CD1c-positive myeloid dendritic cell (primary cell): Measurements from ENCODE around the gene EPB41L5.
A peak's percentile ranks its signal among the peaks of the same experiment; 100 is the strongest.
"Not testable (repeated sequence)": the region's sequence is repeated elsewhere in the genome, so short reads cannot be mapped to it uniquely, and the experiment has no call there.

Source experiments
- DNase-seq: peaks from one replicate; pipeline ENCODE4 v3.0.0-alpha.2; 2016; ENCODE audit errors: extremely low spot score

The EPB41L5 gene

DNA sequence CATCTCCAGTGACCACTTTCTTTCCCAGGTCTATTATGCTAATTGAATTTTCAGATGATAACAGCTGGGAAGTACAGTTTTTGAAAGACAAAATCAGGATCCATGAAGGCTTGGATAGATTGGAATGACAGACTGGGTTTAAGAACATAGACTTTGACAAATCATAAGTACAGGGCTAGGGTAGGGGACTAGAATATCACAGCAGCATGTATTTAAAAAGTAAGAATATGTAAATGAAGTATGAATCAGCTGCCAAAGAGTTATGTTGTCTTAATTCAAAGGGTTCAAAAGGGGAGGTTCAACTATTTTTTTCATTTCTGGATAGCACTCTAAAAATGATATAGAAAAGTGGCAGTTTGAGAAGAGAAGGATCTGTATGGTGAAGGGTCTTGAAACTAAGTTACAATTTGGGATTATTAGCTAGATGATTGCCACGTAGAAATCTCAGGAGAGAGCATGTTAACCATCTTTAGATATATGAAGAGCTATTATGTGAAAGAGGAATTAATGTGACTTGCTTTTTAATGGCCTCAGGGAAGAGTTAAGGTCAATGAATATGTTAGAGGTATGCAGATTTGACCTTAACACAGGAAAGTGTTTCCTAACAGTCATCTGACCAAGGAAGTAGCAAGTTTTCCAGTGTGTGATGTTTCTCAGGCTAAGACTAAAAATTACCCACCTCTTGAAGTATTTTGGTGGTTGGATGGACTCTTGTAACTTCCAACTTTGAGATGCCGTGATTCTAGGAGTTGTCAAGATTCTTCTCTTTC, 128.6 kb downstream of the EPB41L5 start:
- DNase-seq: no peak

DNA sequence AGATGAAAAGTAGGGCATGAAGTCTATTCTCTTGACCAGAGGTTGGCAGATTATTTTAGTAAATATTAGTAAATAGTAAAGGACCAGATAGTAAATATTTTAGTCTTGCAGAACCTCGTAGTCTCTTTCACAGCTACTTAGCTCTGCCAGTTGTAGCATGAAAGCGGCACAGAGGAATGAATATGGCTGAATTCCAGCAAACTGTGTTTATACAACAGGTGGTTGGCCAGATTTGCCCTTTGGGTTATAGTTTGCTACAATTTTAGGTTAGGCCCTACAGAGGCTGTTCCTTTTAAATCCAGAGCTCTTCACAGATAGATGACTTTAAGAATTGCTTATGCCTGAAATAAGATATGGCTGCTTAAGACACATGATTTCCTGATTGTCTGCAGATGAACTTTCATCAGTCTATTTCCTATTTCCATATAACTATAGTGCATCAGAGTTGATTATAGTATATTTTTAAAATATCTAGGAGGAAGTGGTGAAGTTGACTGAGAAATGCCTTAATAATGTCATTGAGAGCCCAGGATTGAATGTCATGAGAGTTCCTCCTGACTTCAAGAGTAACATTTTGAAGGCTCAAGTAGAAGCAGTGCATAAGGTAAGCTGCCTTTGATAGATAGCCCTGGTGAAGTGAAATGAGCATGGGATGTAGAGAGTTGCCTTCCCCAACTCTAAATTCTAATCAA, 129.8 kb downstream of the EPB41L5 start:
- no peak for DNase-seq

DNA sequence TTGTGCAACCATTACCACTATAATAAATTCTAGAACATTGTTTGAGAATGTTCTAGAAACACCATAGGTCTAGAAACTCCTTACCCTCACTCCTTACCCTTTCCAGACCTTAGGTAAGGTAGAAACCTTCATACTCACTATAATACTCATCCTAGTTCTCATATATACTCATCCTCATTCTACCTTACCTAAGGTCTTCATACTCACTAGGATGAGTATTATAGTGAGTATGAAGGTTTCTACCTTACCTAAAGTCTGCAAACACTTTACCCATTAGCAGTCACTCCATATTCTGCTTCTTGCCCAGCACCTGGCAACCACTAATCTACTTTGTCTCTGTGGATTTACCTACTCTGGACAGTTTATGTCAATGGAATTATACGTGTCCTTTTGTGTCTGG, 135.4 kb downstream of the EPB41L5 start:
- DNase-seq: no peak

DNA sequence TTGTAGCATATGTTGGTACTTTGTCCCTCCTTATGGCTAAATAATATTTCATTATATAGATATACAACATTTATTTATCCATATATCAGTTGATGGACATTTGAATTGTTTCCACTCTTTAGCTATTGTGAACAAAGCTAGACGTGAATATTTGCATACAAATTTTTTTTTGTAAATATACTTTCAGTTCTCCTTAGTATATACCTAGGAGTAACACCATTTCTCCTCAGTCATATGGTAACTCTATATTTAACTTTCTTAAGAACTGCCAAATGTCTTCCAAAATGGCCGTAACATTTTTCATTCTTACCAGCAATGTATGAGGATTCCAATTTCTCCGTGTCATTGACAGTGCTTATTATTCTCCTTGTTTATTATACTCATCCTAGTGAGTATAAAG, 135.8 kb downstream of the EPB41L5 start:
- no peak for DNase-seq

DNA sequence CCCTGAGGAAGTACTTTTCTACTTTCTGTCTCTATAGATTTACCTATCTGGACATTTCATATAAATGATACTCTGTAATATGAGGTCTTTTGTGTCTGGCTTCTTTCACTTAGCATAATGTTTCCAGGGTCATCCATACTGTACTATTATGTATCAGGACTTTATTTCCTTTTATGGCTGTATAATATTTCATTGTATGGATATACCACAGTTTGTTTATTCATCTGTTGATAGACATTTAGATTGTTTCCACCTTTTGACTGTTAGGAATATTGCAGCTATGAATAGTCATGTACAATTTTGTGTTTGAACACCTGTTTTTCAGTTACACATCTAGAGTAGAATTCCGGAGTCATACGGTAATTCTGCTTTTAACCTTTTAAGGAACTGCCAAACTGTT, 136.5 kb downstream of the EPB41L5 start:
- DNase-seq: no peak

DNA sequence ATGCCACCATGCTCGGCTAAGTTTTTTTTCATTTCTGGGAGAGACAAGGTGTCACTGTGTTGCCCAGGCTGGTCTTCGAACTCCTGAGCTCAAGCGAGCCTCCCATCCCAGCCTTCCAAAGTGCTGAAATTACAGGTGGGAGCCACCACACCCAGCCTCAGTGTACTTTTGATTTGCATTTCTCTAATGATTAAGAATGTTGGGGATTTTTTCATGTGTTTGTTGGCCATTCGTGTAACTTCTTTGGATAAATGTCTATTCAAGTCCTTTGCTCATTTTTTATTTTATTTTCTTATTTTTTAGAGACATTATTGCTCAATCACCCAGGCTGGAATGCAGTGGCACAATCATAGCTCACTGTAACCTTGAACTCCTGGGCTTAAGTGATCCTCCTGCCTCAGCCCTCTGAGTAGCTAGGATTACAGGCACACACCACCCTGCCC, 137.2 kb downstream of the EPB41L5 start:
- DNase-seq: no peak

DNA sequence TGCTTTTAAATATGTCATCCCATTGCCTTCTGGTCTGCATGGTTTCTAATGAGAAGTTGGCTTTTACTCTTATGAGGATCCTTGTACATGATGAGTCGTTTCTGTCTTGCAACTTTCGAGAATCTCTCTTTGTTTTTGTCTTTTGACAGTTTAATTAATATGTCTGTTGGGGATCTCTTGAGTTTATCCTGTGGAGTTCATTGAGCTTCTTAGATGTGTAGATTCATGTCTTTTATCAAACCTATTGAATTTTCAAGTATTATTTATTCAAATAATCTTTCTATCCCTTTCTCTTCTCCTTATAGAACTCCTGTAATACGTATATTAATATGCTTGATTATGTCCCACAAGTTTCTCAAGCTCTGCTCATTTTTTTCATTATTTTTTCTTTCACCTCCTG, 142.4 kb downstream of the EPB41L5 start:
- no peak for DNase-seq

DNA sequence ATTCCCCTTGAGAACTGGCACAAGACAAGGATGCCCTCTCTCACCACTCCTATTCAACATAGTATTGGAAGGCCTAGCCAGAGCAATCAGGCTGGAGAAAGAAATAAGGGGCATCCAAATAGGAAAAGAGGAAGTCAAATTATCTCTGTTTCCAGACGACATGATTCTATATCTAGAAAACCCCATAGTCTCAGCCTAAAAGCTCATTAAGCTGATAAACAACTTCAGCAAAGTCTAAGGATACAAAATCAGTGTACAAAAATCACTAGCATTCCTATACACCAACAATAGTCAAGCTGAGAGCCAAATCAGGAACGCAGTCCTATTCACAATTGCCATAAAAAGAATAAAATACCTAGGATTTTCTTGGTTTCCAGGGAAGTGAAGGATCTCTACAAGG, 145.8 kb downstream of the EPB41L5 start:
- DNase-seq: not testable (repeated sequence)

DNA sequence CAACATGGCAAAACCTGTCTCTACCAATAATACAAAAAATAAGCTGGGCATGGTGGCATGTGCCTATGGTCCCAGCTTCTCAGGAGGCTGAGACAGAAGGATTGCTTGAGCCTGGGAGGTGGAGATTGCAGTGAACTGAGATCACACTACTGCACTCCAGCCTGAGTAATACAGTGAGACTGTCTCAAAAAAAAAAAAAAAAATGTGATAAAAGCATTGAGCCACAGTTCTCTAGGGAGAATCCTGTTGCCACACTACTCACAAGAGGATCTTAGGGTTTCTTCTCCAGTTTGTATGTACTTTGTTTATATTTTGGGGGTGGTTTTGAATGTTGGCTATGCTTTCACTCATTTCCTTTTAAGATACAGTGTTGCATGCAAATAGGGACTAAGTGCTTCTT, 148.3 kb downstream of the EPB41L5 start:
- no peak for DNase-seq

DNA sequence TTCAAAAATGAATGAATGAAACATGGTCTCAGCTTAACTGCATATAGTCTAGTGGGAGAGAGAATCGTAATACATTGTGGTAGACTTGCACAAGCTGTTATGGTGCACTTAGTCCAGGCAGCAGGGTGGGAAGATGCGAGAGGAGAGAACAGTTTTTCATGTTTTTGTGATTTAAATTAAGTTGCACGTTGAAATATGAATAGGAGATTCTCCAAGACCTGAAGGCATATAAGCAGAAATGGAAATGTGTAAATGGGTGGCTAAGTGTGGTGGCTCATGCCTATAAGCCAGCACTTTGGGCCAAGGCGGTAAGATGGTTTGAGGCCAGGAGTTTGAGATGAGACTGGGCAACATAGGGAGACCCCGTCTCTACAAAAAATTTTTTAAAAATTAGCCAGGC, 149.8 kb downstream of the EPB41L5 start:
- DNase-seq: no peak

DNA sequence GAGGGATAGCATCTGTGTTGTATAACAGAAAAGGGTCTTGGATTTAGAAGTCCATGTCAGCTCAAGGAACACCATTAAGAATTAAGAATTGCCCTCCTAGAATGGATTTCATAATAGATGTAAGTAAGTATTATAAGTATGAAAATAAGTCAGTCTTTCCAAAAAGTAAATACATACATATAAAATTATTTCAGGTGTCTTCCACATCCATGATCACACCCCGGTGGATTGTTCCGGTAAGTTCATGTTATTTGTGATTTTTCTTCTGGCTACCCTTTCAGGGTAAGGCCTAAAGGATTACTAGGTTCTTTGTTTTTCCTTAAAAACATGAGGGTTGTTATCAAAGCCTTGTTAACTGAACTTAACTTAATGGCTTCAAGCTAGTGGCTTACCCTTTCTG, 154.4 kb downstream of the EPB41L5 start:
- DNase-seq: no peak

DNA sequence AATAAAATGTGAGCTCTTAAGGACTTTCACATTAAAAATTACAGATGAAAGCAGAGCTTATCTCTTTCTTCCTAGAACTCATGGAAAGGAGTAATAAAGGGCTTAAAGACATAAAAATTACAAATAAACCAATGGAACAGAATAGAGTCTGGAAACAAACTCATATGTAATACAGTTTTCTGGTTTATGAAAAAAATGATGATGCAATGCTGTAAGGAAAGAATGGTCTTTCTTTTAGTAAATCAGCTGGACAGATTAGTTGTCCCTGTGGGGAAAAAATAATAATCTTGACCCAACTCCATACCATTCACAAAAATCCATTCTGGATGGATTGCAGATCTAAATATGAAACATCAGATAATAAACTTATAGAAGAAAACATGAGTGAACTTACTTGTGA, 156.1 kb downstream of the EPB41L5 start:
- no peak for DNase-seq

DNA sequence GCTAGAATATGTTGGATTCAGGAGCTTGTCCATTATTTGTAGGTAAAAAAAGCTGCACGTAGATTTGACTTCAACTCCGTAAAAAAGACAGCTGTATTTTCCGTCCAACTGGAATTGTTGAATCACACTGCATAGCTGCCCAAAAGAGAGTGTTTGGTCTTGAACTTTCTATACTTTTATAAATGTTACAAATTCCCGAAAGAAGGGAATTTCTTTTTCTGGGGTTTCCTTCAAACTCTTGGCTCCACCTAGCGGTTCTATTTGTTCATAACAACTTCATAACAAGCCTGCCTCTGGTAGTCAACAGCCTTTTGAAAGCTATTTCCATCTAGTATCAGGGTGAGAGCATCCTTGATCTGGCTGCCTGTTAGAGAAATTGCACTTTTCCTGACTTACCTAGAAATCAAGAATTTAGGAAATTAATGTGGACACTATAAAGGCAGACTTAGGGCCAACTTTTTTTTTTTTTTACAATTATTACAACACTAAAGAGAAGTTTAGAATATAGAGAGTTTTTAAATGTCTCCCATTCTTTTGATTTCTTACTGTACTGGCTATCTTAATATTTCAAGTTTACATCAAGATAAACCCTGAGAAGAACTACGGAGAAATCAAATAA, 162.2 kb downstream of the EPB41L5 start:
- DNase-seq: peak; percentile 72

DNA sequence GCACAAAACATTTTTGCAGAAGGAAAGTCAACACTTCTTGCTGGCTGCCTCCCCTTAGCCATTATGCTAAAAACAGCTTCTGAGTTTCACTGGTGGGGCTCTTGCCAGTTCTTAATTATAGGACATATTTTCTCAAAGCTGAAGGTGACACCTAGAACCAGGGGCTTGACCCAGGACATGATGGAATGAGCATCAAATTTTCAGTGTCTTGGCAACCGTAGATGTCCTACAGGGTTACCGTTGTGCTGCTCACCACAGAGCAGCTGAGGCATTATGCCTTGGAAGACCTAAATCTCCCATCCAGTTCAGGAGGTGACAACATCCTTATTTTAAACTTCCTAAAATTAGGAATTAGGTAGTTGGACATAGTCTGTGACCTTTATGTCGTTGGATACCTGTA, 163.6 kb downstream of the EPB41L5 start:
- DNase-seq: no peak

DNA sequence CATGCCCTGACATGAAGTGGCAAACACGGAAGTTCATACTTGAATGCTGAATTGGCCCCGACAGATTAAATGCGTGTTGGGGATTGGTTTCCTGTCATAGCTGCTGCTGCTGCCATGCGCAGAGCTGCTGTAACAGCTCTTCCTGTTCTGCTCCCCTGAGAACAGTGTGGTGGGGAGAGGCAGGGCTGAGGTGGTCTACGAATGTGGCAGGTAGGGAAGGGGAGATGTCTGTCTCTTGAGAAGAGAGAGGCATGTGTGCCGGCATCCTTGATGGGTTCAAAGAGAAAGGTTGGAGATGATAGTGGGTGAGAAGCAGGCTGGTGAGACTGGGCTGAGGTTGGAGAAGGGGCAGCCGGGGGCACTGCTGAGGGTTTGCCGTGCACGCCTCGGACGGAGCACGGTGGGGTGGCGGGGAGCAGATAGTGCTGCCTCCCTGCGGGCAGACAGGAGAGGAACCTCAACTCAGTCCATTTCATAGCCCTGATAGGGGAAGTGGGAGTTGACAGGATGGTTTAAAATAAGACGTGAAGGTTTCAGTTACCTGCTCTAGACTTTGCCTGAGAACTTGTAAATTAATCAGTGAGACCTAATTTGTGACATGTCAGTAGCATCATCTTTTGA, 164.2 kb downstream of the EPB41L5 start:
- DNase-seq: peak; percentile 63

DNA sequence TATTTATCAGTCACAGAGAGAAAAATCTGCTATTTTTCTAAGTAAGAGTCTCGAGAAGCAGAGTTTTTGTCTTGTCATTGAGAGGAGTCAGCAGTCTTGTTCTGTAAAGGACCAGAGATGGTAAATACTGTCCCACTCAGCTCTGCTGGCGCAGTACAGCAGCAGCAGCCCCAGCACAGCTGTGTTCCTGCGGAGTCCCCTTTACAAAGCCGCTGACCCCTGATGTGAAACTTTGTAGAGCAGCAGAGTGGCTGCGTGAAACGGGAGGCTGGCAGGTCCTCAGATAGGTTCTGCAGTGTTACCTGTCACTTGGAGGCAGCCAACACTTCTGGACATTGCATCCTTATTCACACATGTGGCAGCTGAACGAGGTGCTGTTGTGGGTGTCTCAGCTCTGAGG, 165.1 kb downstream of the EPB41L5 start:
- no peak for DNase-seq

DNA sequence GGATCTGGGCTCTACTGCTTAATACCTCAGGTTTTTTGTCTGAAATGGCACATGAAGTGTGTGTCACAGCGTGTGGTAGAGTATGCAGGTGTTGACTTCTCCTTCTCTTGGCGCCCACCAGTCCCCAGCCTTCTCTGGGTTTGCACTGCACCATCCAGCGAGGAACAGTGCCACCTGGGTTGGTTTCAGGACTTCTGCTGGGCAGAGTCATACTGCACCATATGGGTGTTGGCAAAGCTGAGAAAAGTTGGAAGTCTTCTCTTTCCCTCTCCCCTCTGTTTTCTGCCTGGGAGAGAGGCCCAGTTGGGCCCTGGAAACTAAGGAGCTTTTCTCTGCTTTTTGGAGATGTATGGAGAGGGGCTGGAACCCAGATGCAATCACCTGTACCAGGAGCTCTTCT, 166.5 kb downstream of the EPB41L5 start:
- no peak for DNase-seq

DNA sequence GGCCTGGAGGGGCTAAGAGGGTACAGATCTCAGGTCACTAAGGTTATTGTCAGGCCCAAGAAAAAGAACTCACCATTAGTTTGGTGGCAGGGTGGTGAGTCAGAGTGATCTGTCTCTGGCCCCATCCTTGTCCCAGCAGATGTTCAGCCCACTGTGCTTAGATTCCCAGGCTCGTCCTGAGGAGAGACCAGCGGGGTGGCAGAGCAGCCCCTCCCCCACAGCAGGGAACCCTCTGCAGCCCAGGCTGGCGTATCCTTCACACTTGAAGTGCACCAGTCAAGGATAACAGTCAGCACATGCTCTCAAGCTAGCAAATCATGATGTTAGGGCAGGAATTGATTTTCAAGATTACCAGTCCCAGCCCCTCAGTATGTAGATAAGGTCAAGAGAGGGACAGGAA, 167.2 kb downstream of the EPB41L5 start:
- DNase-seq: no peak

DNA sequence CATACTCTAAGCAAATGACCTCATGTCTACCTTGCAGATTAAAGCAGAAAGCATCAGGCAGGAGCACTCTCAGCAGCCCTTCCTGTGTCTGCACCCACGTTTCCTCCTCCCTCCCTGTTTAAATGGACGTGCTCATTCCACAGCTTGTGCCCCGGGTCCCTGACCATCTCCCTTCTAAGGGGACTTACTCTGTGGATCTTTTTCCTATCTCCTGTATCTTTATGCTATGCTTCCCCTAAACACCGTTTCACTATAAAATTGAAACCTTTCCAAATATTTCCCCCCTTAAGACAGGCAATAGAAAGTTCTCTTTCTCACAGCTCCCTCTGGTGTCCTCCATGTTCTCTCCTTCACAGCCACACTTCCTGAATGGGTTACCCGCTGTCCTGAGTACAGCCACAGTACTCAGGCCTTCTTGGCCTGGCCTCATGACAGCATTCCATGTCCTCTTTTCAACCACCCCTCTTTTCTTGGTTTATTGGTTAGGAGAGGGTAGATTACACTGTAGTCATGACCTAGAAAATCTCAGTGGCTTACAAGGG, 169.2 kb downstream of the EPB41L5 start:
- DNase-seq: no peak

DNA sequence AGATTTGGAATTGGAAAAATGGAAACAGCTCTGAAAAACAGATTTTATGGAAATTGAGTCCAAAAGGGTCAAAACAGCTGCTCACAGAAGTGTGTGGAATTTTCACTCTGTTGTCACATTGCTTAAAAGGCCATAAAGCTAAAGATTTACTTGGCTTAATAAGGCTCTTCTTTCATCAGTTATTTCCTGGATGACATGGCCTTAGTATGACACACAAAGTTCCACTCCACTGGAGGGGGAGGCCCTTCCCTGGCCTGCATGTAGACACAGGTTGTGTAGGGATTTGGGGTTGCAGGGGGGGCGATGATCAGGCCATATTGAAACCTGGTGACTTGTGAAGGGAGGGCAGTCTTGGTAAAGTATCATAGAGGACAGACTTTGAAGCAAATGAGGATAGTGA, 176.3 kb downstream of the EPB41L5 start:
- no peak for DNase-seq

DNA sequence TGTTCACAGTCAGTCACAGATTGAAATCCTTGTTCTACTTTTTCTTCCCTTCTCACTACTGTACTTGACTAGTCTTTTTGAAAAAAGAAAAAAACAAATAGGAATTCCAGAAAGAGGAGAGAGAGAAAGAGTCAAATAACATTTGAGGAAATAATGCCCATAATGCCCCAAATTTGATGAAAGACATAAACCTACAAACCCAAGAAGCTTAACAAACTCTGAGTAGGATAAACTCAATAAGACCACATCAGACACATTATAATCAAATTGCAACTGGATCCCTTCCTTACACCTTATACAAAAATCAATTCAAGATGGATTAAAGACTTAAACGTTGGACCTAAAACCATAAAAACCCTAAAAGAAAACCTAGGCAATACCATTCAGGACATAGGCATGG, 179.4 kb downstream of the EPB41L5 start:
- DNase-seq: no peak

DNA sequence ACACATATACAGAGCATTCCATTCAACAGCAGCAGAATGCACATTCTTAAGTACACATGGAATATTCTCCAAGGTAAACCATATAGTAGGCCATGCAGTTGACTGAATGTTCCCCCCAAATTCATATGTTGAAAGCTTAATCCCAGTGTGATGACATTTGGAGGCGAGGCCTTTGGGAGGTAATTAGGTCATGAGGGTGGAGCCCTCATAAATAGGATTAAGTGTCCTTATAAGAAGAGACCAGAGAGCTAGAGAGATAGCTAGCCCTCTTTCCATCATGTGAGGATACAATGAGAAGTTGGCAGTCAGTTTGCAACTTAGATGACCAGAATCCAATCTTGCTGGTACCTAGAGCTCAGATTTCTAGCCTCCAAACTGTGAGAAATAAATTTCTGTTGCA, 182.7 kb downstream of the EPB41L5 start:
- no peak for DNase-seq
